ENCODE measurements around the gene MAST3.

The MAST3 gene

GRCh38 chr19:18110609-18111232 is 13.1 kb downstream of the MAST3 start:
- no peak for DNase-seq (ENCODE audit: low read depth in 1 of 2, low spot score in 1 of 2)

- DNase-seq (ENCODE audit: low read depth in 1 of 2, low spot score in 1 of 2), result peak; percentile 62 to 74
These were observed 15.5 kb downstream of the MAST3 start for GRCh38 chr19:18112989-18113478.

GRCh38 chr19:18113827-18114226 is 16.2 kb downstream of the MAST3 start:
- DNase-seq (ENCODE audit: low read depth in 1 of 2, low spot score in 1 of 2), result no peak

- DNase-seq (ENCODE audit: low read depth in 1 of 2, low spot score in 1 of 2), result no peak
These were observed 16.9 kb downstream of the MAST3 start for GRCh38 chr19:18114483-18114882.

- no peak for DNase-seq (ENCODE audit: low read depth in 1 of 2, low spot score in 1 of 2)
These were observed 19.8 kb downstream of the MAST3 start for GRCh38 chr19:18117364-18117691.

GRCh38 chr19:18117692-18118378 is 20.3 kb downstream of the MAST3 start:
- DNase-seq (ENCODE audit: low read depth in 1 of 2, low spot score in 1 of 2), result peak; percentile 87 to 95

- no peak for DNase-seq (ENCODE audit: low read depth in 1 of 2, low spot score in 1 of 2)
These were observed 20.9 kb downstream of the MAST3 start for GRCh38 chr19:18118420-18119012.

- peak in 1 of 2 donors; percentile 41 for DNase-seq (ENCODE audit: low read depth in 1 of 2, low spot score in 1 of 2)
These were observed 21.6 kb downstream of the MAST3 start for GRCh38 chr19:18119013-18119716.

- no peak for DNase-seq (ENCODE audit: low read depth in 1 of 2, low spot score in 1 of 2)
These were observed 22.1 kb downstream of the MAST3 start for GRCh38 chr19:18119717-18120105.

- DNase-seq (ENCODE audit: low read depth in 1 of 2, low spot score in 1 of 2), result no peak
These were observed 22.5 kb downstream of the MAST3 start for GRCh38 chr19:18120127-18120526.

GRCh38 chr19:18121166-18121565 is 23.6 kb downstream of the MAST3 start:
- no peak for DNase-seq (ENCODE audit: low read depth in 1 of 2, low spot score in 1 of 2)

- DNase-seq (ENCODE audit: low read depth in 1 of 2, low spot score in 1 of 2), result no peak
These were observed 24.8 kb downstream of the MAST3 start for GRCh38 chr19:18122424-18122823.

- no peak for DNase-seq (ENCODE audit: low read depth in 1 of 2, low spot score in 1 of 2)
These were observed 25.6 kb downstream of the MAST3 start for GRCh38 chr19:18122860-18123795.

GRCh38 chr19:18123819-18124218 is 26.2 kb downstream of the MAST3 start:
- no peak for DNase-seq (ENCODE audit: low read depth in 1 of 2, low spot score in 1 of 2)

GRCh38 chr19:18126097-18126496 is 28.5 kb downstream of the MAST3 start:
- no peak for DNase-seq (ENCODE audit: low read depth in 1 of 2, low spot score in 1 of 2)

GRCh38 chr19:18128044-18128443 is 30.5 kb downstream of the MAST3 start:
- DNase-seq (ENCODE audit: low read depth in 1 of 2, low spot score in 1 of 2), result no peak

- no peak for DNase-seq (ENCODE audit: low read depth in 1 of 2, low spot score in 1 of 2)
These were observed 31.2 kb downstream of the MAST3 start for GRCh38 chr19:18128805-18129204.

- no peak for DNase-seq (ENCODE audit: low read depth in 1 of 2, low spot score in 1 of 2)
These were observed 33.1 kb downstream of the MAST3 start for GRCh38 chr19:18130523-18131242.

GRCh38 chr19:18131841-18132596 is 34.4 kb downstream of the MAST3 start:
- no peak for DNase-seq (ENCODE audit: low read depth in 1 of 2, low spot score in 1 of 2)
